Fibroblast of peridontal ligament (primary cell): ENCODE measurements around the gene PGLYRP1.

Experiments used
- DNase-seq: peaks from one replicate; pipeline ENCODE4 v3.0.0-alpha.2; 2010; ENCODE audit errors: extremely low read depth

PGLYRP1 gene

DNA sequence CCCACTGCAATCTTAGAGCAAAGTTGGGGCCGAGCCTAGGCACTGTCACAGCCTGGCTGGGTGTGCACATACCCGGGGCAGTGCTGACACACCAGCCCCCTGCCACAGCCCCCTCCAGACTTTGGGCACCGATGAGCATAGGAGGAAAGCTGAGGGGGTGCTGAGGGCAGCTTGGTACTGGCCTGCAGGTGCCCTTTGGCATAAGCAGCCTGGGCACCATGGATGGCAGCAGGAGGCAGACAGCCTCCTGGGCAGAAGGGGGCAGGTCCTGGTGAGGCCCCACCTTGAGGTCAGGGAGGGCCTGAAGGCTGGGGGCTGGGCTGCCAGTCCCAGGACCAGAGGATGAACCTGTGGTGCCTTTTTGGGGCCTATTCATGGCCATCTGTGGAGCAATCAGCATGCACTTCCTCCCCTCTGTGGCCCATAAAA lies 9.8 kb upstream of the PGLYRP1 start:
- DNase-seq = no peak

DNA sequence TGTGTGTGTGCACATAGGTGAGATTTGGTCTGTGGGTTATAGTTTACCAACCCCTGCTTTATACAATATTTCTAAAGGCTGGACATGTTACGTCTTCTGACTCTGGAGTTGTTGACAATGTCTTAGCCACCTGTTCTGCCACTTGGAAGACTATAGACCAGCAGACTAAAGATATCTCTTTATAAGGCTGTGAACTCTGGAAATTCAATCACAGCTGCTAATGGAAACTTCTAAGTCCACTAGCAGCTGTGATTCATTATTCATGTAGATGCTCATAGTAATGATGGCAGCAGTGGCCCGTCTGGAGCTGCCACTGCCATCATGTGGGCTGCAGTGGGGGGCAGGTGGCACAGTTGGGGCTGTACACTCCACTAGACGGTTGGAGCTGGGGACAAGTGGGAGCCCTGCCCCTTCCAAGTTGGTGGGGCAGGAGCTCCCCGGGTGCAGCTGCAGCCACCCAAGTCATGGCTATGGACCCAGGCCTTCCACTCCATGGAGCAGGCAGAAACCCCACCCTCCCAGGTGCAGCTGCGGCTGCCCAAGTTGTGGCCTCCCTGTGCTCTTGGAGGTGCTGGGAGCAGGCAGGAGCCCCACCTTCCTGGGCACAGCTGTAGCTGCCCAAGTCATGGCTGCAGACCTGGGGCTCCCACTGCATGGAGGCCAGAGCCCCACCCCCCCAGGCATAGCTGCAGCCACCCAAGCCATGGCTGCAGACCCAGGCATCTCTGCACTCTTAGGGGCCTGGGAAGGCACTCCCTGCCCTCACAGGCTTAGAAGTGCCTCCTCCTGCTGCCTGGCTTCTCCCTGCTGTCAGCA lies 9.1 kb upstream of the PGLYRP1 start:
- no peak for DNase-seq

DNA sequence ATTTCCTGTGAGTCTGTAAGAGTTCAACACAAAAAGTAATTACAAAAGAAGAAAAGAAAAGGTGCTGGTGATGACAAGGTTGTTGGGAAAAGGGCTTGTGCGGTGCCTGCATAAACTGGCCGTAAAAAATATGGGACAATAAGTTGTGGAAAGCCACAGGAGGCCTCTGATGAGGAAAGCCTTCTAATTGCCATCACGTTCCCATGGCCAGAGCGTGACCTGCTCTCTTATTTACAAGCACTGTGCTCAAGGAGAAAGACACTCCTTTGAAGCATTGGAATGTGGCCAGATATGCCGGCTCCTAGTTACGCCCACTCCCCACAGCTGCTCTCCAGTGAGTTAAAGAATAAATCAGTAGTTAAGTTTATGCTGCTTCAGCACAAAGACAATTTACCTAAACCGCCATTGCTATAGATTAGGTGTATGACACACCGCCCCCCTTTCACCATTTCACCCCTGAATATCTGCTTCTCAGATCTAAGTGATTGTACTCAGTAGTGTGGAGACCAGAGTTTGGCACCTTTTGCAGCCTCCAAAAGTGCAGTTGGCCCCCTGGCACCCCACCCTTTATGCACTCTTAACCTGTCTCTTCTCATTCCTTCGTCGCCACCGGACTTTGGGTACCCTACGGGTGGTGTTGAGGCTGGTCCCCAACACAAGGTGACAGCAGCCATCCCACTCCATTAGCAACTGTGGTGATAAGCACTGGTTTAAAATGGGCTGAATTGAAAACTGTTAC lies 8.1 kb upstream of the PGLYRP1 start:
- no peak for DNase-seq

DNA sequence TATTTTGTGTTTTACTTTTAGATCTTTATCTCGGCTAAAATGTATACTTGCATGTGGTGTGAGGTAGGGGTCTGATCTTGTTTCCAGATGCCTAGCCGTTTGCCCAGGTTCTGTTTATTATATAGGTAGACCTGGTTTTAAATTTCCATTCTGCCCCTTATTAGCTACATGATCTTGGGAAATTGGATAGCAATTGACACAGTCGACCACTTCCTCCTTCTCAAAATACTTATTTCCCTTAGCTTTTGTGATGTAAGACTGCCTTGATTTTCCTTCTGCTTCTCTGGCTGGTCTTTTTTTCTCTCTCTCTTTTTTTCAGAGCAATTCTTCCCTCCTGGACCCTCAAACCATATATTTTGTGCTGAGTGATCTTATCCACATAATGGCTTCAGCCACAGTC lies 3.0 kb upstream of the PGLYRP1 start:
- DNase-seq = no peak

DNA sequence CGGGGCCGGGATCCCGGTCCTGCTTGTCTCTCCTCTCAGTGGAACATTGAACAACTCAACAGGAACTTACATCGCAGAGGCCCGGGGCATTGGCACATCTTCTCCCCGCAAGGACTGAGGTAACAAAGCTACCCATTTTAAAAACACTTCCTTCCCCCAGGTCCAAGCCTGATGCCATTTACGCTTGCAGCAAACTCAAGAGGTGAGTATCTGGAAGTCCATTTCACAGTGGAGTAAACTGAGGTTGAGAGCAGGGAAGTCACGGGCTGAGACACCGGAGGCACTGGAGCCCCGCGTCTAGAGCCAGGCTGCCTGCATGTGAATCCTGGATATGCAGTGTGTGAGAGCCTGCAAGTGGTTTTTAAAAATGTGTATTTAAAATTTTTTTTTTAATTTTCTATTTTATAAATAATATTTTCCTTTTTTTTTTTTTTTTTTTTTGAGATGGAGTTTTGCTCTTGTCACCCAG lies 492 bp upstream of the PGLYRP1 start:
- DNase-seq = no peak

DNA sequence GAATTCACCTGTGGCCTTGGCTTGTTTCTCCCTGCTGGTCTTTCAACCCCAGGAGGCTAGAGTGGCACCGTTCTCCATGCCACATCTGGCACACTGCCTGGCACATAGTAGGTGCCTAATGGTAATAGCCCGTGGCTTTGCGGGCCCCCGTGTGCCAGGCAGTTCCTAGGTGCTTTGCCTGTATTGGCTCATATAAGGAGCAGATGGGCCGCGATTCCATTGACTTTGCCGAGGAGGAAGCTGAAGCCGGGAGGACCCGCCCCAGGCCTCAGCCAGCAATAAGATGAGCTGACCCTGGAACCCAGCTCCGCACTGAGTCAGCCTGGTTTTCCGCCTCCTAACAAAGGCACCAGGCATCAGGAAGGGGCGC lies 807 bp downstream of the PGLYRP1 start:
- DNase-seq = no peak

DNA sequence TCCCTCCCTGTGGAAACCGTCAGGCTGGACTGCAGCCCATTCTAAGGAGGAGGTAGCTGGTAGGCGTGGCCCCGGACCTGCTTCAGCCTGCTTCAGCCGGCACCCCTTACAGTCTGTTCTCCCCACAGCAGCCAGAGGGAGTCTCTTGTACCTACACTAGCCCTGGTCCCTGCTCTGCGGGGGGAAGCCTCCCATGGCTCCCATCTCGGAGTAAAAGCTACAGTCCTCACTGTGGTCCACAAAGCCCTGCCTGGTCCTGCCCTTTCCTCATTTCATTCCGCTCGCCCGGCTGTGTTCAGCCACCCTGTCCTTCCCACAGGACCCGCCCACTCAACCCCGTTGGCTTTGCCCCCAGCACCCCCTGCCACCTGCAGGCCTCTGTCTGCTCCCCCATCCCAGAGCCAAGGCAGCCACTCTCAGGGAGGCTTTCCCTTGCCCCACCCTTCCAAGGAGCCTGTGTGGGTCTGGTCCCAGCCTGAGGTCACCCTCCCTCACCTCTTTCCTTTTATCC lies 1.3 kb downstream of the PGLYRP1 start:
- no peak for DNase-seq

DNA sequence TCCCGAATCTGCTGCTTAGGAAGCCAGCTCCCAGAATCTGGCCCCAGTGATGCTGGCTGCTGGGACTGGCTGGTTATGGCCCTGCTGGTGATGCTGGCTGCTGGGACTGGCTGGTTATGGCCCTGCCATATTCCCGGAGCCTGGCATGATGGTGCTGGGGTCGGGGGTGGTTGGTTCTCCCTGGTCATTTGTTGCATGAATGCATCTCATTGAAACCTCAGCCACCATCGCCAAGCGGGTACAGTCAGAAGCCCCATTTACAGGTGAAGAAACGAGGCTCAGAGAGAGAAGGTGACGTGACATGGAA lies 2.1 kb downstream of the PGLYRP1 start:
- no peak for DNase-seq

DNA sequence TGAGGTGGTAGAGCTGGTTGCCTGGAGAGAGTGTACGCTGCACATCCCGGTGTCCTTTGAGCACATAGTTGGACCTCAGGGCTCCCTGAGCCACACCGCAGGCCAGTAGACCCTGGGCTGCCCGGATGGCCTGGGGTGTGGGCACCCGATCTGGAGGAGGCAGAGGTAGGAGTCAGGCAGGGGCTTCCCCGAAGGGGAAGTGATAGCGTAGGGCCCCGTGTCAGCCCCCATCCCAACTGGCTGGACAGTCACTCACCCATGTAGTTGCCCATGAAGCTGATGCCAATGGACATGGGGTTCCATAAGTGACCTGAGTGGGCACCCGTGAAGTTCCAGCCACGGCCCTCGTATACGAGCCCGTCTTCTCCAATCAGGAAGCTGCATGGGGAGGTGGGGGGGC lies 3.6 kb downstream of the PGLYRP1 start:
- no peak for DNase-seq

DNA sequence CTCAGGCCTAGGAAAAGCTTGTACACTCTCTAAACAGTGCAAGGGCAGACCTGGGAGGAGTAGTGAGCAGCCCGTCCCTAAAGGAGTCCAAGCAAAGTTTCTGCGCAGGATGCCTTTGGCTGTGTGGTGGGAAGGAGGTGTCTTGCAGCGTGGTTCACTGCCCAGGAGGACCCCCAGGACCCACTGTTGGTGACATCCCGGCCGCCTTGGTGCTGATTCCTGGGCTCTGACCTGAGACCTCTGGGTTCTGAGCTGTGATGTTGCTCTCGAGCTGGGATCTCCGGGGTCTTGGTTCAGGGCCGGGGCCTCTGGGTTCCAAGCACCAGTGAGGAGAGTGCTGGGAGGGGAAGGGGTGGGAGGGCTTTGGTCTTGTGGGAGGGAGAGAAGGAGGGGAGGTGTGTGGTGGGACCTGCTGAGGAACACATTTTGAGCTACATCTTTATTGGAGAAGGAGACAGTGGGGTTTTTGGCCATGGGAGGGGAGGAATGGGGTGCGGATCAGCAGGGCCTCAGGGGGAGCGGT lies 4.1 kb downstream of the PGLYRP1 start:
- DNase-seq = no peak

DNA sequence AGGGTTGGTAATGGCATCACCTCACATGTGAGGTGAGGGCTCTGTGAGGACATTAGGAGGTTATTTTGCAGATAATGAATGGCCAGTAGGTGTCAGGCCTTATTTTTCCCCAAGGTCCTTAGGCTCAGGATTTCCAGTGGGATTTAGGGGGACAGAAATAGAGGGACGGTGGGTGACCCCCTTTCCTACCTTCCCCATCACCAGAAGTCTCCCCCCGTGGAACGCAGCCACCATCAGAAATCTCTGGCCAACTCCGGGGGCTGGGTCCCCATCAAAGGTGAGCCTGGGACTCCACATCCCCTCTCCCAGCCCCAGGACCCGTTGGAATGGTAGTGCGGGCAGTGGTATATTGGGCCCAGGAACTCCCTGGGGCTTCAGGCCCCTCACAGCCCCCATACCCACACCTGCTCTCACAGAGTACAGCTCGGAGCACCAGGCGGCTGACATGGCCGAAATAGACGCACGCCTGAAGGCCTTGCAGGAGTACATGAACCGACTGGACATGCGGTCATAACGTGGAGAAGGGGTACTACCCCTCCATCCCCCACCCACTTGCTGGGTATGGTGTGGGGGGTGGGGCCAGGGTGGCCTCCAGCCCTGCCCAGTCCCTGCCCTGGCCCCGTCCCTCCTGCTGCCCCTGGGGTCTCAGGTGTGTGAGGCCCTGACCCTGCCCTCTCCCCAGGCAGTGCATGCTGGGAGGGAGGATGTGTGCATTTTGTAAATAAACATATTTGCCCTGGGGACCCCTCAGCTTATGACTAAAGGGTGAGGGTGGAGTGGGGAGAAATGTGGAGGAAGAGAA lies 4.8 kb downstream of the PGLYRP1 start:
- no peak for DNase-seq

DNA sequence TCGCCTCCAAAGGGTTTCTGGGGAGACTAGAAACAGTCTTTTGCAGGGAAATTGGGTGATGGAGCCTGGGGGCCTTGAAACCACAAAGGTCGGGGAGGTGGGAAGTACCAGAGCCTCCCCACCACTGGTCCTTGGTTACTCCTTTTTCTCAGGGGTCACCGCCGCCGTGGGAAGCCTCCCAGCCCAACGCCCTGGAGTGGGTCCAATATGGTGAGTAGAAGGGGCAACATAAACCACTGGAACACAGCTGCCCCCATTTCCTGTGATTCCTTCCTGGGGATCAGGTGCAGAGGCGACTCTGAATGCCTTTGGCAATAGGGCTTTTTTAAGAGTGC lies 5.8 kb downstream of the PGLYRP1 start:
- DNase-seq = no peak

DNA sequence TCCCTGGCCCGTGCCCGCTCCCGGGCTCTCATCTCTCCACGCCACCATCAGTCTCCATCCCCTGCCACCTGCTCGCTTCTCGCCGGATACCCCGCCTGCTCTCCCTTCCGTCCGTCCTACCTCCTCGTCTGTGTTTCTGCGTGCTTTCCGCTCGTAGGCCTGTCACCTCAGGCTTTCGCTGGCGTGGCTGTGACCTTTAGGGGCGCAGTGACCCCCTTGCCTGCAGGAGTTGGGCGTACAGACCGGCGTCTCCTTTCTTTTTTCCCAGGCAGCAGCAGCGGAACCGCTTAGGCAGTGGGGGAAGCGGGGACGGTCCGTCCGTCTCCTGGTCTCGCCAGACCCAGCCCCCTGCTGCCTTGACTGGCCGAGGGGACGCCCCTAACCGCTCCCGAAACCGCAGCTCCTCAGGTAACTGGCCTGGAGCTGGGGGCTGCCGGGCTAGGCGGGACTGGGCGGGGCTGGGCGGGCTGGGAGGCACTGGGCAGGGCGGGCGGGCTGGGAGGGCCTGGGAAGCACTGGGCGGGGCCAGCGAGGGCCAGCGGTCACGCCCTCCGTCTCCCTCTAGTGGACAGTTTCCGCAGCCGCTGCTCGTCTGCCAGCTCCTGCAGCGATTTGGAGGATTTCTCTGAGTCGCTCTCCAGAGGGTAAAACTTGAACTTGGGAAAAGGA lies 6.3 kb downstream of the PGLYRP1 start:
- peak; percentile 69 for DNase-seq

DNA sequence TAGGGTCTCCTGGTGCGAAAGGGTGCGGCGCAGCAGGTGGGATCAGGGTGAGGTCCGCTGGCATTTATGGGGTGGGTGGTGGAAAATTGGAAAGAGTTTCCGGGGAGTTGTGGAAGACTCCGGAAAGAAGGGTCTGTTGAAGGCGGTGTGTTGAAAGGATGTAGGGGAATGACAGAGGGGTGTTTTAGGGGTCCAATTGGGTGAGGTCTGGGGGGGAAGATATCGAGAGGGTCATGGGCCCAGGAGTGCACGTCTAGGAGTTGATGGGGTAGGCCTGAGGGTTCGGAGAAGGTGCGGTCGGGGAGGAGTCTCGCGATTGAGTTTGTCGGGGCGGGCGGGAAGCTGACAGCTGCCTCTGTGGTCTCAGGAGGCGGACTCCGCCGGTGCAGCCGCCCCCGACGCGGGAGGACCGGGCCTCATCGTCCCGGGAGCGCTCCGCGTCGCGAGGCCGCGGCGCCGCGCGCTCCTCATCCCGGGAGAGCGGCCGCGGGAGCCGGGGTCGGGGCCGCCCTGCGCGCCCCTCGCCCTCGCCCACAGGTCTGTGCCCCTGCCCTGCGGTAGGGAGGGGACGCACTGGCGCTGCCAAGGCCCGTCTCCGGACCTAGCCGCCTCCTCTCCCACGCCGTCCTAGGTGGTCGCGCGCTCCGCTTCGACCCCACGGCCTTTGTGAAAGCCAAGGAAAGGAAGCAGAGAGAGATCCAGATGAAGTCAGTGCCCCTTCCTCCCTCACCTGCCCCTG lies 7.0 kb downstream of the PGLYRP1 start:
- DNase-seq = no peak

DNA sequence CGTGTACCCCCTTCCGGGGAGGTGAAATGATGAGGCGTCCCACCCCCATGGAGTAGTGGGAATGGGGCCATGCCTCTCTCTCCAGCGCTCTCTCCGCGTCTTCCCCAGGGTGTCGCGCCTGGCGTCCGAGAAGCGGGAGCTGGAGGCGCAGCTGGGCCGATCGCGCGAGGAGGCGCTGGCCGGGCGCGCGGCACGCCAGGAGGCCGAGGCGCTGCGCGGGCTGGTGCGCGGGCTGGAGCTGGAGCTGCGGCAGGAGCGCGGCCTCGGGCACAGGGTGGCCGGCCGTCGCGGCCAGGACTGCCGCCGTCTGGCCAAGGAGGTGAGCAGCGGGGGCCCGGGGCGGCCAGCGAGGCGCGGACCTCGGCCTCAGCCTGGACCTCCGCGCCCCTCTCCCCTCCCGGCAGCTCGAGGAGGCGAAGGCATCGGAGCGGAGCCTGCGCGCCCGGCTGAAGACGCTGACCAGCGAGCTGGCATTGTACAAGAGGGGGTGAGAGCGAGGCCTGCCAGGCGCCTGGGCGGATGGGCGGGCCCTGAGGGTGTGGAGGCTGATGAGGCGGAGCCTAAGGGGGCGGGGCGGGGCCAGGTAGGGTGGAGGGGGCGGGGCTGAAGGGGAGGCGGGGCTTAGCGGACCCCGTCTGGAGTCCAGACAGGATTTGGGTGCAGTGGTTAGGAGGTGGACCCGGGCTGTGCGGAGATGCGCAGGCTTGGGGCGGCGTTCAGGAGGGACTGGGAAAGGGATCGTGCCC lies 7.7 kb downstream of the PGLYRP1 start:
- no peak for DNase-seq

DNA sequence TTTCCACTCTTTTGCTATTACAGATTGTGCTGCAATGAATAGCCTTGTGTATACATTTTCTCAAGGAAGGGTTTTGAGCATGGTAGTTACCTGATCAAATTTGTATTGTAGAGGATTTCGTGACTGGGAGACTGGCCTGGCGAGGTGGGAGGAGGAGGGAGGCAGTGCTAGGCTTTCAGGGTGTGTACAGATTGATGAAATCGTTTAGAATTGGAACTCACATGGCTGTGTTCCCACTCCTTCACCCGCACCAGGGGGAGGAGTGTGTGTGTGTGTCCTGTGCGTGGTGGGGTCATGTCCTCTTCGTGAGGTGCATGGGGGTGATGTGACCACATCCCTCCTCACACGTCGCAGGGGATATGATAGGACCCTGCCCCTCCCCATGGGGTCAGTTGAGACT lies 8.3 kb downstream of the PGLYRP1 start:
- DNase-seq = no peak

DNA sequence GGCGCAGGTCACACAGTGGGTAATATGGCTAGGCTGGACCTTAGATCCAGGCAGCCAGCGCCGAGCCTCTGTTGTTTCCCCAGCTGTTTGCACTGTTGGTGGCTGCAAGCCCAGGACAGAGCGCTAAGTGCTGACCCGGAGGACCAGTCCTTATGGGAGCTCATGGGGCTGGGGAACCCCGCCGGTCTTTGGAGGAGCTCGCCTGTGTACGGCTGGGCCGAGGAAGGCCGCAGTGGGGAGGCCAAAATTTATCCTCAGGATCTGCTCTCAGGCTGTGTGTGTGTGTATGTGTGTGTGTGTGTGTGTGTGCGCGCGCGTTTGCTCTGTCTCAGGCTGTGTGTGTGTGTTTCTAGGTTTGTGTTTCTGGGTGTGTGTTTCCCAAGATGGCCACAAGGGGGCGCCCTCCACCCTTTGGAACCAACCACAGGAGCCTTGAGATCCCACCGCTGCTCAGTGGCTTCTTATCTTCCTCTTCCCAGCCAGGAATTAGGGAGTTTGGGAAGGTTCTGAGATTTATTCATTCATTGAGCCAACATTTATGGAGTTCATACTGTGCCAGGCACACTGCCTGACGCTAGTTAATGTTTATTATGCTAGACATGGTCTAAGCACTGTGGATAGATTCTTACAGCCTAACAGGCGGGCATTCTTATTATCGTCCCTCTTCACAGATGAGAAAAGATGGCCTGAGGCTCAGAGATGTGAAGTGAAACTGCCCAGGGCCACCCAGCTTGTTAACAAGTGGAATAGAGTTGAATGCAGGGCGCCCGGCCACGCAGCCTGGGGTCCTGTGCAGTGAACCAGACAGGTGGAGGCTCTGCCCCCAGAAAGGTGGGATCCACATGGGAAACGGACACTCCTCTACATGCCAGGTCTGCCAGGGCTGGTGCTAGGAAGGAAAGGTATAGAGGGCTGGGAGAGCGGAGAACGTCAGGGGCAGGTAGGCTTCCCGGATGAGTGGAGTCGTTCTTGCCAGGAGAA lies 13.0 kb downstream of the PGLYRP1 start:
- DNase-seq = peak; percentile 65

DNA sequence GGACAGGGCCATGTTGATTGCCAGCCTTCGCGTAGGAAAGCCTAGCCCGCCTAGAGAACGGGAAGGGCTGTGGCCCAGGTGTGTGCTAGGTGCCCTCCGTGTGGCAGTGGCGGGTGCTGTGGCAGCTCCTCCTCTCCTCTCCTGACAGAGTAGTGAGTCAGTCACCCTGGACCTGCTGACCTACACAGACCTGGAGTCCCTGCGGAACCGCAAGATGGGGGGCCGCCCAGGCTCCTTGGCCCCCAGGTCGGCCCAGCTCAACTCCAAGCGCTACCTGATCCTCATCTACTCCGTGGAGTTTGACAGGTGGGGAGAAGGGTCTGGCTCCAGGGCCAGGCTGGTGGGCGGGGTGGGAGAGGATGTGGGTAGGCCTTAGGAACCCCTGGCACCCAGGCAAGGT lies 16.4 kb downstream of the PGLYRP1 start:
- DNase-seq = no peak

DNA sequence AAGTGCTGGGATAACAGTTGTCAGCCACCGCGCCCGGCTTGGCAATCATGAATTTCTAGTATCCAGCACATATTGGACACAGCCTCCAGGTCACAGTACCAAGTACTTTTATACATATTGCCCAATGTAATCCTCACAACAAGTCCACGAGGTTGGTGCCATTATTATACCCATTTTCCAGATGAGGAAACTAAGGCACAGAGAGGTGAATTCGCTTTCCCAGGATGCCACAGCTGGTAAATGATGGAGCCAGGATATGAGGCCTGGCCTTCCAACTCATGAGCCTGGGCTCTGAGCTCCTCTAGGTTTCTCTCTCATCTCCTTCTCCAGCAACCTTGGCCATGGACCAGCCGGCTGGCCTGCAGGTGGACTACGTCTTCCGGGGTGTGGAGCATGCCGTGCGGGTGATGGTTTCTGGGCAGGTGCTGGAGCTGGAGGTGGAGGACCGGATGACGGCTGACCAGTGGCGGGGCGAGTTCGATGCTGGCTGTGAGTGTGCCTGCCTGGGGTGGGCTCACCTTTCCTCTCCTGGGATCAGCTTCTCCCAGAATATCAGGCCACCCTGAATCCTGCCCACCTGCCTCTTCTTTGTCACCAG lies 20.1 kb downstream of the PGLYRP1 start:
- no peak for DNase-seq
